ENCODE results near the gene ZC3H14. TPM values are rescaled to one million over a fixed set of nuclear protein-coding genes. Genes with fewer than 3 reads are reported as not detected.

Gene ZC3H14
- total RNA-seq, 1 donor from 2014 or later, result 28.7 TPM

- Histone ChIP-seq H3K4me3 (ENCODE audit: low read length in 3 of 3) (no peak overlapping the region), H3K36me3 (ENCODE audit: control insufficient read depth in 3 of 3, insufficient read depth in 3 of 3, low read length in 3 of 3) (peaks cover 2 to 4% (median 2%) of the 10 kb centered on the region in 3 donors), H3K27ac (ENCODE audit: low read depth, low read length) (no peak overlapping the region), H3K4me1 (ENCODE audit: control insufficient read depth in 3 of 3, insufficient read depth in 3 of 3, low read length in 3 of 3) (peaks cover 0 to 6% (median 0%) of the 10 kb centered on the region in 3 donors), H3K9ac (ENCODE audit: low read depth in 1 of 3, low read length in 3 of 3) (no peak overlapping the region), H3K27me3 (ENCODE audit: control insufficient read depth in 3 of 3, insufficient read depth in 3 of 3, low read length in 3 of 3) (no peaks in the 10 kb centered on the region), H3K9me3 (ENCODE audit: control insufficient read depth in 3 of 3, low read length in 3 of 3) (no peaks in the 10 kb centered on the region)
Measured at GRCh38 chr14:88618476-88618875, 55.6 kb downstream of the ZC3H14 start.

- H3K4me1 ChIP-seq (ENCODE audit: control insufficient read depth in 3 of 3, insufficient read depth in 3 of 3, low read length in 3 of 3), result no peaks in the 10 kb centered on the region
- no peaks in the 10 kb centered on the region for H3K27me3 ChIP-seq (ENCODE audit: control insufficient read depth in 3 of 3, insufficient read depth in 3 of 3, low read length in 3 of 3)
- H3K27ac ChIP-seq (ENCODE audit: low read depth, low read length), result no peak overlapping the region
- no peak overlapping the region for H3K4me3 ChIP-seq (ENCODE audit: low read length in 3 of 3)
- no peak overlapping the region for H3K9ac ChIP-seq (ENCODE audit: low read depth in 1 of 3, low read length in 3 of 3)
- no peaks in the 10 kb centered on the region for H3K9me3 ChIP-seq (ENCODE audit: control insufficient read depth in 3 of 3, low read length in 3 of 3)
- peaks cover 0 to 2% (median 2%) of the 10 kb centered on the region in 3 donors for H3K36me3 ChIP-seq (ENCODE audit: control insufficient read depth in 3 of 3, insufficient read depth in 3 of 3, low read length in 3 of 3)
Measured at GRCh38 chr14:88621100-88621499, 58.3 kb downstream of the ZC3H14 start.

- peaks cover 0 to 2% (median 0%) of the 10 kb centered on the region in 3 donors for H3K36me3 ChIP-seq (ENCODE audit: control insufficient read depth in 3 of 3, insufficient read depth in 3 of 3, low read length in 3 of 3)
- H3K4me1 ChIP-seq (ENCODE audit: control insufficient read depth in 3 of 3, insufficient read depth in 3 of 3, low read length in 3 of 3), result no peaks in the 10 kb centered on the region
- H3K27me3 ChIP-seq (ENCODE audit: control insufficient read depth in 3 of 3, insufficient read depth in 3 of 3, low read length in 3 of 3), result no peaks in the 10 kb centered on the region
- no peak overlapping the region for H3K4me3 ChIP-seq (ENCODE audit: low read length in 3 of 3)
- H3K9ac ChIP-seq (ENCODE audit: low read depth in 1 of 3, low read length in 3 of 3), result no peak overlapping the region
- no peak overlapping the region for H3K27ac ChIP-seq (ENCODE audit: low read depth, low read length)
- H3K9me3 ChIP-seq (ENCODE audit: control insufficient read depth in 3 of 3, low read length in 3 of 3), result no peaks in the 10 kb centered on the region
Measured at GRCh38 chr14:88625671-88626070, 62.8 kb downstream of the ZC3H14 start.

GRCh38 chr14:88628033-88628432 lies 65.2 kb downstream of the ZC3H14 start:
- Histone ChIP-seq H3K9me3 (ENCODE audit: control insufficient read depth in 3 of 3, low read length in 3 of 3) (no peaks in the 10 kb centered on the region), H3K36me3 (ENCODE audit: control insufficient read depth in 3 of 3, insufficient read depth in 3 of 3, low read length in 3 of 3) (no peaks in the 10 kb centered on the region), H3K27ac (ENCODE audit: low read depth, low read length) (no peak overlapping the region), H3K4me3 (ENCODE audit: low read length in 3 of 3) (no peak overlapping the region), H3K27me3 (ENCODE audit: control insufficient read depth in 3 of 3, insufficient read depth in 3 of 3, low read length in 3 of 3) (no peaks in the 10 kb centered on the region), H3K9ac (ENCODE audit: low read depth in 1 of 3, low read length in 3 of 3) (no peak overlapping the region), H3K4me1 (ENCODE audit: control insufficient read depth in 3 of 3, insufficient read depth in 3 of 3, low read length in 3 of 3) (no peaks in the 10 kb centered on the region)

GRCh38 chr14:88628462-88628861 lies 65.6 kb downstream of the ZC3H14 start:
- H3K4me3 ChIP-seq (ENCODE audit: low read length in 3 of 3), result no peak overlapping the region
- no peak overlapping the region for H3K9ac ChIP-seq (ENCODE audit: low read depth in 1 of 3, low read length in 3 of 3)
- no peaks in the 10 kb centered on the region for H3K27me3 ChIP-seq (ENCODE audit: control insufficient read depth in 3 of 3, insufficient read depth in 3 of 3, low read length in 3 of 3)
- H3K9me3 ChIP-seq (ENCODE audit: control insufficient read depth in 3 of 3, low read length in 3 of 3), result no peaks in the 10 kb centered on the region
- no peaks in the 10 kb centered on the region for H3K36me3 ChIP-seq (ENCODE audit: control insufficient read depth in 3 of 3, insufficient read depth in 3 of 3, low read length in 3 of 3)
- H3K27ac ChIP-seq (ENCODE audit: low read depth, low read length), result no peak overlapping the region
- no peaks in the 10 kb centered on the region for H3K4me1 ChIP-seq (ENCODE audit: control insufficient read depth in 3 of 3, insufficient read depth in 3 of 3, low read length in 3 of 3)

GRCh38 chr14:88630565-88630964 lies 67.7 kb downstream of the ZC3H14 start:
- Histone ChIP-seq H3K4me3 (ENCODE audit: low read length in 3 of 3) (no peak overlapping the region), H3K27ac (ENCODE audit: low read depth, low read length) (no peak overlapping the region), H3K9me3 (ENCODE audit: control insufficient read depth in 3 of 3, low read length in 3 of 3) (no peaks in the 10 kb centered on the region), H3K9ac (ENCODE audit: low read depth in 1 of 3, low read length in 3 of 3) (no peak overlapping the region), H3K27me3 (ENCODE audit: control insufficient read depth in 3 of 3, insufficient read depth in 3 of 3, low read length in 3 of 3) (no peaks in the 10 kb centered on the region), H3K36me3 (ENCODE audit: control insufficient read depth in 3 of 3, insufficient read depth in 3 of 3, low read length in 3 of 3) (no peaks in the 10 kb centered on the region), H3K4me1 (ENCODE audit: control insufficient read depth in 3 of 3, insufficient read depth in 3 of 3, low read length in 3 of 3) (no peaks in the 10 kb centered on the region)

GRCh38 chr14:88631091-88631490 lies 68.3 kb downstream of the ZC3H14 start:
- Histone ChIP-seq H3K27ac (ENCODE audit: low read depth, low read length) (no peak overlapping the region), H3K9ac (ENCODE audit: low read depth in 1 of 3, low read length in 3 of 3) (no peak overlapping the region), H3K36me3 (ENCODE audit: control insufficient read depth in 3 of 3, insufficient read depth in 3 of 3, low read length in 3 of 3) (no peaks in the 10 kb centered on the region), H3K4me1 (ENCODE audit: control insufficient read depth in 3 of 3, insufficient read depth in 3 of 3, low read length in 3 of 3) (no peaks in the 10 kb centered on the region), H3K27me3 (ENCODE audit: control insufficient read depth in 3 of 3, insufficient read depth in 3 of 3, low read length in 3 of 3) (no peaks in the 10 kb centered on the region), H3K9me3 (ENCODE audit: control insufficient read depth in 3 of 3, low read length in 3 of 3) (no peaks in the 10 kb centered on the region), H3K4me3 (ENCODE audit: low read length in 3 of 3) (no peak overlapping the region)

- Histone ChIP-seq H3K4me3 (ENCODE audit: low read length in 3 of 3) (no peak overlapping the region), H3K9me3 (ENCODE audit: control insufficient read depth in 3 of 3, low read length in 3 of 3) (no peaks in the 10 kb centered on the region), H3K36me3 (ENCODE audit: control insufficient read depth in 3 of 3, insufficient read depth in 3 of 3, low read length in 3 of 3) (no peaks in the 10 kb centered on the region), H3K27me3 (ENCODE audit: control insufficient read depth in 3 of 3, insufficient read depth in 3 of 3, low read length in 3 of 3) (no peaks in the 10 kb centered on the region), H3K27ac (ENCODE audit: low read depth, low read length) (no peak overlapping the region), H3K9ac (ENCODE audit: low read depth in 1 of 3, low read length in 3 of 3) (no peak overlapping the region), H3K4me1 (ENCODE audit: control insufficient read depth in 3 of 3, insufficient read depth in 3 of 3, low read length in 3 of 3) (no peaks in the 10 kb centered on the region)
Measured at GRCh38 chr14:88632512-88632911, 69.7 kb downstream of the ZC3H14 start.

- Histone ChIP-seq H3K9ac (ENCODE audit: low read depth in 1 of 3, low read length in 3 of 3) (no peak overlapping the region), H3K36me3 (ENCODE audit: control insufficient read depth in 3 of 3, insufficient read depth in 3 of 3, low read length in 3 of 3) (no peaks in the 10 kb centered on the region), H3K9me3 (ENCODE audit: control insufficient read depth in 3 of 3, low read length in 3 of 3) (no peaks in the 10 kb centered on the region), H3K4me3 (ENCODE audit: low read length in 3 of 3) (no peak overlapping the region), H3K27ac (ENCODE audit: low read depth, low read length) (no peak overlapping the region), H3K4me1 (ENCODE audit: control insufficient read depth in 3 of 3, insufficient read depth in 3 of 3, low read length in 3 of 3) (no peaks in the 10 kb centered on the region), H3K27me3 (ENCODE audit: control insufficient read depth in 3 of 3, insufficient read depth in 3 of 3, low read length in 3 of 3) (no peaks in the 10 kb centered on the region)
Measured at GRCh38 chr14:88639221-88639620, 76.4 kb downstream of the ZC3H14 start.

- Histone ChIP-seq H3K27me3 (ENCODE audit: control insufficient read depth in 3 of 3, insufficient read depth in 3 of 3, low read length in 3 of 3) (no peaks in the 10 kb centered on the region), H3K4me3 (ENCODE audit: low read length in 3 of 3) (no peak overlapping the region), H3K9ac (ENCODE audit: low read depth in 1 of 3, low read length in 3 of 3) (no peak overlapping the region), H3K4me1 (ENCODE audit: control insufficient read depth in 3 of 3, insufficient read depth in 3 of 3, low read length in 3 of 3) (no peaks in the 10 kb centered on the region), H3K9me3 (ENCODE audit: control insufficient read depth in 3 of 3, low read length in 3 of 3) (no peaks in the 10 kb centered on the region), H3K36me3 (ENCODE audit: control insufficient read depth in 3 of 3, insufficient read depth in 3 of 3, low read length in 3 of 3) (no peaks in the 10 kb centered on the region), H3K27ac (ENCODE audit: low read depth, low read length) (no peak overlapping the region)
Measured at GRCh38 chr14:88660056-88660455, 97.2 kb downstream of the ZC3H14 start.

All from skeletal muscle tissue (tissue), 4 donors.